Right atrium auricular region (tissue), 2 donors: ENCODE results near the gene ZWILCH. TPM values are rescaled to one million over a fixed set of nuclear protein-coding genes. Genes with fewer than 3 reads are reported as not detected.
A peak's percentile ranks its signal among the peaks of the same experiment; 100 is the strongest.

Experiments
- DNase-seq: peaks from one replicate; pipeline ENCODE4 v3.0.0-alpha.2; 2019; ENCODE audit warnings: low spot score
- H3K27ac ChIP-seq, 2 donors: fragments of 200-600 bp; sonication (generic); 1 replicate in 1 of 2; 2 replicates in 1 of 2; pipeline ENCODE4 v1.5.1; 2016 to 2019
- H3K27me3 ChIP-seq, 2 donors: fragments of 200-600 bp; sonication (generic); one replicate each; pipeline versions ENCODE4 v1.5.1 to v1.6.0; 2017 to 2019
- H3K36me3 ChIP-seq: fragments of 200-600 bp; sonication (generic); one replicate; pipeline ENCODE4 v1.5.1; 2016
- H3K4me1 ChIP-seq, 2 donors: fragments of 200-600 bp; sonication (generic); one replicate each; pipeline versions ENCODE4 v1.5.1 to v1.6.0; 2017 to 2019
- H3K4me3 ChIP-seq, 2 donors: fragments of 200-600 bp; sonication (generic); 1 replicate in 1 of 2; 2 replicates in 1 of 2; pipeline ENCODE4 v1.5.1; 2017 to 2019; ENCODE audit warnings: mild to moderate bottlenecking in 1 of 2, moderate library complexity in 1 of 2
- H3K9me3 ChIP-seq, 2 donors: fragments of 200-600 bp; sonication (generic); one replicate each; pipeline ENCODE4 v1.5.1; 2019
- CTCF ChIP-seq, 2 donors: fragments of 200-600 bp; sonication (generic); IDR thresholded peaks; one replicate each; pipeline ENCODE4 v1.5.1; 2019; ENCODE audit warnings: antibody characterized with exemption in 2 of 2
- total RNA-seq, 2 donors: library from RNA; depleted of rRNA; stranded (reverse); fragments of >200 nt; gene quantifications; one replicate each; pipeline ENCODE4 v1.1.0, GENCODE V29; 2016

Gene ZWILCH
- total RNA-seq, 2 donors from 2014 or later, result 0.89 to 0.98 TPM

GRCh38 chr15:66573719-66574595 is 68.8 kb downstream of the ZWILCH start:
- Histone ChIP-seq H3K4me3 (no peak overlapping the region), H3K27ac (no peak overlapping the region), H3K9me3 (no peaks in the 10 kb centered on the region), H3K36me3 (no peaks in the 10 kb centered on the region), H3K4me1 (no peaks in the 10 kb centered on the region), H3K27me3 (no peaks in the 10 kb centered on the region)
- no peak for DNase-seq
- no peak for TF ChIP-seq CTCF (IDR thresholded peaks at IDR 0.05)

GRCh38 chr15:66574596-66574950 is 69.4 kb downstream of the ZWILCH start:
- Histone ChIP-seq H3K27me3 (no peaks in the 10 kb centered on the region), H3K4me3 (no peak overlapping the region), H3K9me3 (no peaks in the 10 kb centered on the region), H3K27ac (no peak overlapping the region), H3K4me1 (no peaks in the 10 kb centered on the region), H3K36me3 (no peaks in the 10 kb centered on the region)
- no peak for TF ChIP-seq CTCF (IDR thresholded peaks at IDR 0.05)
- DNase-seq, result no peak

DNA sequence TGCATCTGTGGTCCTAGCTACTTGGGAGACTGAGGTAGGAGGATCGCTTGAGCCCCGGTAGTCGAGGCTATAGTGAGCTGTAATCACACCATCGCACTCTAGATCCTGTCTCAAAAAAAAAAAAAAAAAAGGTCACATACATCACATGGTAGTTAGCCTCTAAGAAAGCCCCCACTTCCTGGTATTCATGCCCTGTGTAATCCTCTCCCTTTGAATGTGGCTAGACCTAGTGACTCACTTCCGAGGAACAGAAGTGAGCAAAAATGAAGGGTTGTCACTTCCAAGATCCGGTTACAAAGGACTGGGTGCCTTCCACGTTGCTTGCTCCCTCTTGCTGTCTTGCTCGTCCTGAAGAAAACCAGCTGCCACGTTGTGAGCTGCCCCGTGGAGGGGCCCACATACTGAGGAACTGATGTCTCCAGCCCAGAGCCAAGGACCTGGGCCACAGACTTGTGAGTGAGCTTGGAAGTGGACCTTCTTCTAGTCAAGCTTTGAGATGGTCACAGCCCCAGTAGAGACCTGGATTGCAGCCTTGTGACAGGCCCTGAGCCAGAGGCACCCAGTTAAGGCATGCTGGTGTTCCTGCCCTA is 73.3 kb downstream of the ZWILCH start:
- Histone ChIP-seq H3K4me1 (peaks cover 0 to 5% of the 10 kb centered on the region in 2 donors), H3K36me3 (no peaks in the 10 kb centered on the region), H3K4me3 (no peak overlapping the region), H3K27me3 (no peaks in the 10 kb centered on the region), H3K9me3 (no peaks in the 10 kb centered on the region), H3K27ac (no peak overlapping the region)
- DNase-seq, result no peak
- no peak for TF ChIP-seq CTCF (IDR thresholded peaks at IDR 0.05)

- Histone ChIP-seq H3K36me3 (no peaks in the 10 kb centered on the region), H3K27ac (no peak overlapping the region), H3K4me1 (peaks cover 0 to 5% of the 10 kb centered on the region in 2 donors), H3K4me3 (no peak overlapping the region), H3K27me3 (no peaks in the 10 kb centered on the region), H3K9me3 (no peaks in the 10 kb centered on the region)
- DNase-seq, result peak; percentile 74
- TF ChIP-seq CTCF (IDR thresholded peaks at IDR 0.05), result no peak
These were observed 75.5 kb downstream of the ZWILCH start for GRCh38 chr15:66580643-66581042.

- no peak for DNase-seq
- Histone ChIP-seq H3K4me1 (peaks cover 0 to 5% of the 10 kb centered on the region in 2 donors), H3K9me3 (no peaks in the 10 kb centered on the region), H3K27me3 (no peaks in the 10 kb centered on the region), H3K27ac (no peak overlapping the region), H3K36me3 (no peaks in the 10 kb centered on the region), H3K4me3 (no peak overlapping the region)
- no peak for TF ChIP-seq CTCF (IDR thresholded peaks at IDR 0.05)
These were observed 76.9 kb downstream of the ZWILCH start for GRCh38 chr15:66581972-66582537.
